Mucosa of descending colon (tissue), 3 donors: ENCODE measurements around the gene SSC5D. TPM values are rescaled to one million over a fixed set of nuclear protein-coding genes. Genes with fewer than 3 reads are reported as not detected.

Source experiments
- ATAC-seq: fragments of 200-7000 bp; cut with Tn5 transposase; one replicate; pipeline ENCODE4 v1.9.1; 2020; ENCODE audit warnings: mild to moderate bottlenecking, moderate library complexity
- DNase-seq, 3 donors: peaks; one replicate each; pipeline ENCODE4 v3.0.0-alpha.2; 2020
- H3K36me3 ChIP-seq: fragments of 200-600 bp; one replicate; pipeline ENCODE4 v1.8.0; 2021; ENCODE audit warnings: low read depth, mild to moderate bottlenecking
- H3K4me1 ChIP-seq: fragments of 200-600 bp; one replicate; pipeline ENCODE4 v1.8.0; 2021; ENCODE audit warnings: low read depth, mild to moderate bottlenecking
- H3K4me3 ChIP-seq: fragments of 200-600 bp; one replicate; pipeline ENCODE4 v1.8.0; 2021; ENCODE audit warnings: mild to moderate bottlenecking
- H3K9me3 ChIP-seq: fragments of 200-600 bp; one replicate; pipeline ENCODE4 v1.8.0; 2021; ENCODE audit warnings: mild to moderate bottlenecking
- CTCF ChIP-seq: fragments of 200-600 bp; IDR thresholded peaks from one replicate; pipeline ENCODE4 v1.8.0; 2022; ENCODE audit warnings: antibody characterized with exemption, mild to moderate bottlenecking
- intact Hi-C, 2 donors: fragments of 100-400 bp; cut with DNase I in 1 of 2; cut with micrococcal nuclease in 1 of 2; formaldehyde crosslinking; loops; one replicate each; pipeline versions ENCODE4 v1.11.0 to v1.11.1; 2022; cut with DNase I, micrococcal nuclease
- total RNA-seq, 3 donors: library from RNA; stranded (reverse); fragmentation: NEBNext Ultra II Directional in 2 of 3; extraction: Animal tissue kit (Norgen Biotek cat#: 25700) in 2 of 3; gene quantifications; one replicate each; pipeline versions ENCODE4 v1.2.1 to v1.2.4, GENCODE V29; 2021 to 2023
- donor health status: DM: no; HTN: no; CAD: no; lungs with moderate emphysema.
- donor health status: DM: no; HTN: no; CAD: no.
- donor health status: DM: no; HTN: yes; CAD: no.

Gene SSC5D
- total RNA-seq, 3 donors from 2014 or later, result 2.6 to 35.0 (median 4.0) TPM

GRCh38 chr19:55461974-55462626 lies 26.1 kb upstream of the SSC5D start:
- peak overlapping the region; percentile 25 for H3K4me3 ChIP-seq
- peaks cover 4% of the 10 kb centered on the region for H3K36me3 ChIP-seq
- ATAC-seq (peak; percentile 22), DNase-seq (no peak)
- H3K4me1 ChIP-seq, result peaks cover 10% of the 10 kb centered on the region
- H3K9me3 ChIP-seq, result no peaks in the 10 kb centered on the region
- no peak for TF ChIP-seq CTCF
- intact Hi-C loops, result no loop called here

- H3K4me3 ChIP-seq, result no peak overlapping the region
Measured at GRCh38 chr19:55462722-55463121, 25.5 kb upstream of the SSC5D start.

GRCh38 chr19:55463583-55464031 lies 24.6 kb upstream of the SSC5D start:
- Histone ChIP-seq H3K4me3 (no peak overlapping the region), H3K9me3 (no peaks in the 10 kb centered on the region), H3K36me3 (peaks cover 4% of the 10 kb centered on the region), H3K4me1 (peaks cover 16% of the 10 kb centered on the region)
- no peak for TF ChIP-seq CTCF
- ATAC-seq (no peak), DNase-seq (no peak)
- intact Hi-C loops, result no loop called here

More at GRCh38 chr19:55462722-55463121, 25.5 kb upstream of the SSC5D start:
- DNase-seq, result no peak
- Histone ChIP-seq H3K9me3 (no peaks in the 10 kb centered on the region), H3K4me1 (peaks cover 12% of the 10 kb centered on the region), H3K36me3 (peaks cover 4% of the 10 kb centered on the region)
- intact Hi-C loops, result no loop called here
- ATAC-seq, result no peak
- no peak for TF ChIP-seq CTCF

GRCh38 chr19:55464039-55464661 lies 24.1 kb upstream of the SSC5D start:
- Histone ChIP-seq H3K9me3 (no peaks in the 10 kb centered on the region), H3K36me3 (peaks cover 4% of the 10 kb centered on the region), H3K4me1 (peaks cover 16% of the 10 kb centered on the region), H3K4me3 (no peak overlapping the region)
- DNase-seq, result no peak
- TF ChIP-seq CTCF, result no peak
- intact Hi-C loops, result no loop called here
- ATAC-seq, result no peak

GRCh38 chr19:55464662-55465054 lies 23.6 kb upstream of the SSC5D start, which contains the start of gene C19orf85:
Gene C19orf85 (minus strand): TSS chr19:55464751. CDS start chr19:55464554, 197 bp downstream.
- intact Hi-C loops, result no loop called here
- no peak for ATAC-seq
- no peak for TF ChIP-seq CTCF
- no peak for DNase-seq
- Histone ChIP-seq H3K36me3 (peaks cover 4% of the 10 kb centered on the region), H3K4me3 (no peak within 1 kb of the TSS), H3K9me3 (no peaks in the 10 kb centered on the region), H3K4me1 (peaks cover 15% of the 10 kb centered on the region)
